HepG2 (cell line): ENCODE measurements around the gene GNG7. TPM values are rescaled to one million over a fixed set of nuclear protein-coding genes. Genes with fewer than 3 reads are reported as not detected.

ENCODE experiments used
- CREB3 ChIP-seq: sonication (generic); formaldehyde crosslinking; IDR thresholded peaks from 2 replicates; pipeline ENCODE4 v1.5.0; 2020; ENCODE audit warnings: missing genetic modification reagents
- GPBP1L1 ChIP-seq: sonication (generic); formaldehyde crosslinking; IDR thresholded peaks from 2 replicates; pipeline ENCODE4 v1.5.0; 2020; ENCODE audit warnings: mild to moderate bottlenecking, missing genetic modification reagents
- MAFG ChIP-seq: sonication (generic); formaldehyde crosslinking; IDR thresholded peaks from 2 replicates; pipeline ENCODE4 v1.5.1; 2020; ENCODE audit warnings: mild to moderate bottlenecking, missing genetic modification reagents
- MLX ChIP-seq: IDR thresholded peaks from 2 replicates; pipeline ENCODE4 v1.6.1; 2016
- NR3C1 ChIP-seq: sonication (generic); formaldehyde crosslinking; IDR thresholded peaks from 2 replicates; pipeline ENCODE4 v1.4.0; 2020; ENCODE audit warnings: missing genetic modification reagents
- RAD51 ChIP-seq: fragments of 450-650 bp; IDR thresholded peaks from 2 replicates; pipeline ENCODE4 v1.6.1; 2016; ENCODE audit warnings: borderline replicate concordance
- SAP130 ChIP-seq: IDR thresholded peaks from 2 replicates; pipeline ENCODE4 v1.6.1; 2016; ENCODE audit warnings: low read depth
- SOX5 ChIP-seq: IDR thresholded peaks from 2 replicates; pipeline ENCODE4 v1.6.1; 2016; ENCODE audit warnings: borderline replicate concordance
- STAT5B ChIP-seq: sonication (generic); formaldehyde crosslinking; IDR thresholded peaks from 2 replicates; pipeline ENCODE4 v1.4.0; 2020; ENCODE audit warnings: missing genetic modification reagents
- ZBTB42 ChIP-seq: sonication (generic); formaldehyde crosslinking; IDR thresholded peaks from 2 replicates; pipeline ENCODE4 v1.5.0; 2020; ENCODE audit warnings: mild to moderate bottlenecking, missing genetic modification reagents
- ZNF282 ChIP-seq: fragments of 450-650 bp; IDR thresholded peaks from 2 replicates; pipeline ENCODE4 v1.6.1; 2018; ENCODE audit not compliant: partially characterized antibody
- ZNF569 ChIP-seq: sonication (generic); formaldehyde crosslinking; IDR thresholded peaks from 2 replicates; pipeline ENCODE4 v1.5.0; 2020; ENCODE audit warnings: mild to moderate bottlenecking, missing genetic modification reagents, moderate library complexity, borderline replicate concordance
- ZNF607 ChIP-seq: sonication (generic); formaldehyde crosslinking; IDR thresholded peaks from 2 replicates; pipeline ENCODE4 v1.5.1; 2020; ENCODE audit warnings: missing genetic modification reagents, mild to moderate bottlenecking, borderline replicate concordance
- ZNF629 ChIP-seq: sonication (generic); formaldehyde crosslinking; conservative IDR thresholded peaks from 2 replicates; pipeline ENCODE4 v1.5.0; 2020; ENCODE audit warnings: missing genetic modification reagents
- ZNF720 ChIP-seq: sonication (generic); formaldehyde crosslinking; IDR thresholded peaks from 2 replicates; pipeline ENCODE4 v1.4.0; 2020; ENCODE audit warnings: missing genetic modification reagents
- ZNF75D ChIP-seq: sonication (generic); formaldehyde crosslinking; IDR thresholded peaks from 2 replicates; pipeline ENCODE4 v1.8.1; 2023; ENCODE audit warnings: missing genetic modification reagents, mild to moderate bottlenecking, borderline replicate concordance
- polyA plus RNA-seq, 8 experiments: library from polyadenylated mRNA; depleted of rRNA in 3 of 8; stranded (reverse) in 7 of 8; unstranded in 1 of 8; fragments of >200 nt; fragmentation: Illumina TruSeq in 4 of 8; extraction: Trizol in 4 of 8; gene quantifications; 2 replicates each; pipeline versions ENCODE4 v1.2.1 to v1.2.3, GENCODE V29; 2011 to 2016; ENCODE audit warnings: low read depth in 4 of 8, missing spikeins in 1 of 8, mixed read lengths in 1 of 8; ENCODE audit not compliant: insufficient read depth in 1 of 8
- total RNA-seq, 5 experiments: library from RNA; depleted of rRNA; stranded (reverse); fragments of >200 nt; fragmentation: Illumina TruSeq; extraction: Trizol; gene quantifications; 2 replicates each; pipeline ENCODE4 v1.2.3, GENCODE V29; 2016; ENCODE audit warnings: low read depth in 1 of 5
- TF ChIP-seq, protein P1 (sequence below): sonication (generic); formaldehyde crosslinking; IDR thresholded peaks from 2 replicates; pipeline ENCODE4 v1.5.0; 2020; ENCODE audit warnings: mild to moderate bottlenecking, missing genetic modification reagents, borderline replicate concordance

GNG7 gene
- total and polyA plus RNA-seq, 2 of the 13 experiments (the other 11 are each of a cell fraction or from before 2014, with no cell fraction given) = 1.4 to 3.3 TPM

- TF ChIP-seq, protein P1, sequence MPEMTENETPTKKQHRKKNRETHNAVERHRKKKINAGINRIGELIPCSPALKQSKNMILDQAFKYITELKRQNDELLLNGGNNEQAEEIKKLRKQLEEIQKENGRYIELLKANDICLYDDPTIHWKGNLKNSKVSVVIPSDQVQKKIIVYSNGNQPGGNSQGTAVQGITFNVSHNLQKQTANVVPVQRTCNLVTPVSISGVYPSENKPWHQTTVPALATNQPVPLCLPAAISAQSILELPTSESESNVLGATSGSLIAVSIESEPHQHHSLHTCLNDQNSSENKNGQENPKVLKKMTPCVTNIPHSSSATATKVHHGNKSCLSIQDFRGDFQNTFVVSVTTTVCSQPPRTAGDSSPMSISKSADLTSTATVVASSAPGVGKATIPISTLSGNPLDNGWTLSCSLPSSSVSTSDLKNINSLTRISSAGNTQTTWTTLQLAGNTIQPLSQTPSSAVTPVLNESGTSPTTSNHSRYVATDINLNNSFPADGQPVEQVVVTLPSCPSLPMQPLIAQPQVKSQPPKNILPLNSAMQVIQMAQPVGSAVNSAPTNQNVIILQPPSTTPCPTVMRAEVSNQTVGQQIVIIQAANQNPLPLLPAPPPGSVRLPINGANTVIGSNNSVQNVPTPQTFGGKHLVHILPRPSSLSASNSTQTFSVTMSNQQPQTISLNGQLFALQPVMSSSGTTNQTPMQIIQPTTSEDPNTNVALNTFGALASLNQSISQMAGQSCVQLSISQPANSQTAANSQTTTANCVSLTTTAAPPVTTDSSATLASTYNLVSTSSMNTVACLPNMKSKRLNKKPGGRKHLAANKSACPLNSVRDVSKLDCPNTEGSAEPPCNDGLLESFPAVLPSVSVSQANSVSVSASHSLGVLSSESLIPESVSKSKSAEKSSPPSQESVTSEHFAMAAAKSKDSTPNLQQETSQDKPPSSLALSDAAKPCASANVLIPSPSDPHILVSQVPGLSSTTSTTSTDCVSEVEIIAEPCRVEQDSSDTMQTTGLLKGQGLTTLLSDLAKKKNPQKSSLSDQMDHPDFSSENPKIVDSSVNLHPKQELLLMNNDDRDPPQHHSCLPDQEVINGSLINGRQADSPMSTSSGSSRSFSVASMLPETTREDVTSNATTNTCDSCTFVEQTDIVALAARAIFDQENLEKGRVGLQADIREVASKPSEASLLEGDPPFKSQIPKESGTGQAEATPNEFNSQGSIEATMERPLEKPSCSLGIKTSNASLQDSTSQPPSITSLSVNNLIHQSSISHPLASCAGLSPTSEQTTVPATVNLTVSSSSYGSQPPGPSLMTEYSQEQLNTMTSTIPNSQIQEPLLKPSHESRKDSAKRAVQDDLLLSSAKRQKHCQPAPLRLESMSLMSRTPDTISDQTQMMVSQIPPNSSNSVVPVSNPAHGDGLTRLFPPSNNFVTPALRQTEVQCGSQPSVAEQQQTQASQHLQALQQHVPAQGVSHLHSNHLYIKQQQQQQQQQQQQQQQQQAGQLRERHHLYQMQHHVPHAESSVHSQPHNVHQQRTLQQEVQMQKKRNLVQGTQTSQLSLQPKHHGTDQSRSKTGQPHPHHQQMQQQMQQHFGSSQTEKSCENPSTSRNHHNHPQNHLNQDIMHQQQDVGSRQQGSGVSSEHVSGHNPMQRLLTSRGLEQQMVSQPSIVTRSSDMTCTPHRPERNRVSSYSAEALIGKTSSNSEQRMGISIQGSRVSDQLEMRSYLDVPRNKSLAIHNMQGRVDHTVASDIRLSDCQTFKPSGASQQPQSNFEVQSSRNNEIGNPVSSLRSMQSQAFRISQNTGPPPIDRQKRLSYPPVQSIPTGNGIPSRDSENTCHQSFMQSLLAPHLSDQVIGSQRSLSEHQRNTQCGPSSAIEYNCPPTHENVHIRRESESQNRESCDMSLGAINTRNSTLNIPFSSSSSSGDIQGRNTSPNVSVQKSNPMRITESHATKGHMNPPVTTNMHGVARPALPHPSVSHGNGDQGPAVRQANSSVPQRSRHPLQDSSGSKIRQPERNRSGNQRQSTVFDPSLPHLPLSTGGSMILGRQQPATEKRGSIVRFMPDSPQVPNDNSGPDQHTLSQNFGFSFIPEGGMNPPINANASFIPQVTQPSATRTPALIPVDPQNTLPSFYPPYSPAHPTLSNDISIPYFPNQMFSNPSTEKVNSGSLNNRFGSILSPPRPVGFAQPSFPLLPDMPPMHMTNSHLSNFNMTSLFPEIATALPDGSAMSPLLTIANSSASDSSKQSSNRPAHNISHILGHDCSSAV (CRISPR knock-in tag) = no peak
- TF ChIP-seq GPBP1L1 (CRISPR knock-in tag) (no peak), NR3C1 (no peak), ZNF75D (no peak), RAD51 (no peak), STAT5B (CRISPR knock-in tag) (no peak), ZNF569 (no peak), SAP130 (CRISPR knock-in tag) (peak; percentile 97), ZNF629 (CRISPR knock-in tag) (peak; percentile 57), CREB3 (no peak), ZNF607 (CRISPR knock-in tag) (peak; percentile 89), ZNF720 (CRISPR knock-in tag) (no peak), MLX (CRISPR knock-in tag) (peak; percentile 35; the same call in 1 of the 2 replicates), SOX5 (CRISPR knock-in tag) (peak; percentile 75), ZNF282 (no peak), MAFG (CRISPR knock-in tag) (no peak), ZBTB42 (no peak)
Observed at GRCh38 chr19:2578901-2579677, 123.4 kb downstream of the GNG7 start (continued).
